Peyer's patch (tissue), 4 donors: ENCODE data around the gene PDE1C. TPM values are rescaled to one million over a fixed set of nuclear protein-coding genes. Genes with fewer than 3 reads are reported as not detected.

Experiments used
- DNase-seq, 3 donors: peaks; one replicate each; pipeline ENCODE4 v3.0.0-alpha.2; 2017 to 2019
- H3K27ac ChIP-seq, 4 donors: fragments of 200-600 bp; sonication (generic); one replicate each; pipeline ENCODE4 v1.5.1; 2016 to 2019
- H3K27me3 ChIP-seq, 2 donors: fragments of 200-600 bp; sonication (generic); one replicate each; pipeline ENCODE4 v1.5.1; 2019
- H3K36me3 ChIP-seq, 3 donors: fragments of 200-600 bp; sonication (generic); one replicate each; pipeline ENCODE4 v1.5.1; 2016 to 2019
- H3K4me1 ChIP-seq, 4 donors: fragments of 200-600 bp; sonication (generic); one replicate each; pipeline ENCODE4 v1.5.1; 2016 to 2019
- H3K4me3 ChIP-seq, 4 donors: fragments of 200-600 bp; sonication (generic); 1 replicate in 3 of 4; 2 replicates in 1 of 4; pipeline ENCODE4 v1.5.1; 2016 to 2019; ENCODE audit warnings: mild to moderate bottlenecking in 1 of 4
- H3K9me3 ChIP-seq, 4 donors: fragments of 200-600 bp; sonication (generic); one replicate each; pipeline ENCODE4 v1.5.1; 2016 to 2019; ENCODE audit warnings: mild to moderate bottlenecking in 1 of 4
- CTCF ChIP-seq, 6 experiments: fragments of 450-650 bp in 4 of 6; fragments of 200-600 bp in 2 of 6; sonication (generic) in 1 of 6; IDR thresholded peaks; one replicate each; pipeline ENCODE4 v1.5.1; 2017 to 2019; ENCODE audit warnings: antibody characterized with exemption in 6 of 6, mild to moderate bottlenecking in 3 of 6, moderate library complexity in 1 of 6
- POLR2A ChIP-seq, 2 donors: fragments of 450-650 bp; IDR thresholded peaks; one replicate each; pipeline ENCODE4 v1.5.1; 2017; ENCODE audit warnings: antibody characterized with exemption in 2 of 2, mild to moderate bottlenecking in 2 of 2, moderate library complexity in 2 of 2
- total RNA-seq, 4 donors: library from RNA; depleted of rRNA; stranded (reverse); fragments of >200 nt; gene quantifications; one replicate each; pipeline ENCODE4 v1.1.0, GENCODE V29; 2016

PDE1C gene
- total RNA-seq, 4 donors from 2014 or later: 2.5 to 15.7 (median 3.3) TPM

- no peak overlapping the region for H3K4me3 ChIP-seq
- TF ChIP-seq POLR2A (IDR thresholded peaks at IDR 0.05) (no peak), CTCF (IDR thresholded peaks at IDR 0.05) (no peak)
- no peaks in the 10 kb centered on the region for H3K27me3 ChIP-seq
- H3K9me3 ChIP-seq: peaks cover 0 to 3% (median 0%) of the 10 kb centered on the region in 4 donors
- DNase-seq: no peak
- no peaks in the 10 kb centered on the region for H3K36me3 ChIP-seq
- H3K4me1 ChIP-seq: no peaks in the 10 kb centered on the region
- no peak overlapping the region for H3K27ac ChIP-seq
These were observed 64.6 kb downstream of the PDE1C start for GRCh38 chr7:32005577-32005976.

GRCh38 chr7:32001948-32002347, 68.3 kb downstream of the PDE1C start:
- Histone ChIP-seq H3K27me3 (no peaks in the 10 kb centered on the region), H3K4me3 (no peak overlapping the region), H3K4me1 (no peaks in the 10 kb centered on the region), H3K9me3 (peaks cover 0 to 3% (median 0%) of the 10 kb centered on the region in 4 donors), H3K27ac (no peak overlapping the region), H3K36me3 (no peaks in the 10 kb centered on the region)
- TF ChIP-seq CTCF (IDR thresholded peaks at IDR 0.05): no peak
- TF ChIP-seq POLR2A (IDR thresholded peaks at IDR 0.05): no peak
- no peak for DNase-seq

GRCh38 chr7:31997423-31997822, 72.8 kb downstream of the PDE1C start:
- no peaks in the 10 kb centered on the region for H3K27me3 ChIP-seq
- no peaks in the 10 kb centered on the region for H3K36me3 ChIP-seq
- no peaks in the 10 kb centered on the region for H3K4me1 ChIP-seq
- DNase-seq: no peak
- TF ChIP-seq CTCF (IDR thresholded peaks at IDR 0.05) (no peak), POLR2A (IDR thresholded peaks at IDR 0.05) (no peak)
- no peak overlapping the region for H3K27ac ChIP-seq
- peaks cover 0 to 3% (median 0%) of the 10 kb centered on the region in 4 donors for H3K9me3 ChIP-seq
- no peak overlapping the region for H3K4me3 ChIP-seq

- Histone ChIP-seq H3K27ac (no peak overlapping the region), H3K36me3 (no peaks in the 10 kb centered on the region), H3K27me3 (no peaks in the 10 kb centered on the region), H3K9me3 (no peaks in the 10 kb centered on the region), H3K4me1 (no peaks in the 10 kb centered on the region), H3K4me3 (no peak overlapping the region)
- TF ChIP-seq CTCF (IDR thresholded peaks at IDR 0.05) (no peak), POLR2A (IDR thresholded peaks at IDR 0.05) (no peak)
- DNase-seq: no peak
These were observed 75.1 kb downstream of the PDE1C start for GRCh38 chr7:31995134-31995533.

GRCh38 chr7:31991846-31992245, 78.4 kb downstream of the PDE1C start:
- TF ChIP-seq CTCF (IDR thresholded peaks at IDR 0.05): no peak
- TF ChIP-seq POLR2A (IDR thresholded peaks at IDR 0.05): no peak
- DNase-seq: no peak

GRCh38 chr7:31991406-31991805, 78.8 kb downstream of the PDE1C start:
- TF ChIP-seq CTCF (IDR thresholded peaks at IDR 0.05): no peak
- Histone ChIP-seq H3K4me1 (no peaks in the 10 kb centered on the region), H3K27me3 (no peaks in the 10 kb centered on the region), H3K27ac (no peak overlapping the region), H3K36me3 (no peaks in the 10 kb centered on the region), H3K4me3 (no peak overlapping the region), H3K9me3 (no peaks in the 10 kb centered on the region)
- DNase-seq: no peak

More at GRCh38 chr7:31991846-31992245, 78.4 kb downstream of the PDE1C start:
- Histone ChIP-seq H3K36me3 (no peaks in the 10 kb centered on the region), H3K27ac (no peak overlapping the region), H3K4me1 (no peaks in the 10 kb centered on the region), H3K9me3 (no peaks in the 10 kb centered on the region), H3K4me3 (no peak overlapping the region), H3K27me3 (no peaks in the 10 kb centered on the region)
